Activated naive CD4-positive, alpha-beta T cell treated with anti-CD3 and anti-CD28 coated beads for 36 hours (primary cell): ENCODE measurements around the gene MED25. TPM values are rescaled to one million over a fixed set of nuclear protein-coding genes. Genes with fewer than 3 reads are reported as not detected.

ENCODE experiments used
- CTCF ChIA-PET: fragments of 350-600 bp; sonication (Branson Sonifier 250); formaldehyde crosslinking; loops from one replicate; lab custom pipeline; 2021; ENCODE audit warnings: antibody characterized with exemption; lab: Charles Lee
- DNase-seq: peaks from one replicate; pipeline ENCODE4 v3.0.0-alpha.2; 2020
- H3K27ac Mint-ChIP-seq: one replicate; pipeline ENCODE4 v1.8.0; 2021; ENCODE audit warnings: mild to moderate bottlenecking, mixed read lengths
- H3K27me3 Mint-ChIP-seq: one replicate; pipeline ENCODE4 v1.8.0; 2021; ENCODE audit warnings: low read depth, mixed read lengths
- H3K36me3 Mint-ChIP-seq: one replicate; pipeline ENCODE4 v1.8.0; 2021; ENCODE audit warnings: low read depth, mixed read lengths
- H3K4me1 Mint-ChIP-seq: one replicate; pipeline ENCODE4 v1.8.0; 2021; ENCODE audit warnings: low read depth, mixed read lengths
- H3K4me3 Mint-ChIP-seq: one replicate; pipeline ENCODE4 v1.8.0; 2021; ENCODE audit warnings: mild to moderate bottlenecking, moderate library complexity, mixed read lengths
- H3K9me3 Mint-ChIP-seq: one replicate; pipeline ENCODE4 v1.8.0; 2021; ENCODE audit warnings: mixed read lengths
- intact Hi-C: fragments of 100-400 bp; cut with micrococcal nuclease; formaldehyde crosslinking; loops from one replicate; pipeline ENCODE4 v1.15.1; 2023
- total RNA-seq, 2 experiments: library from RNA; stranded (reverse); gene quantifications; one replicate each; pipeline ENCODE4 v1.2.3, GENCODE V29; 2021

Gene MED25
- total RNA-seq, 2 experiments from 2014 or later: 32.4 to 39.2 TPM

GRCh38 chr19:49875857-49876421, 57.9 kb downstream of the MED25 start:
- CTCF ChIA-PET: interaction anchor here (1.3 kb wide), 1 partner anchor 14 kb away, joined by 3 read pairs; no protein-coding TSS in a partner anchor
- peak; percentile 61 for DNase-seq
- no peak overlapping the region for H3K4me3 Mint-ChIP-seq
- no peaks in the 10 kb centered on the region for H3K9me3 Mint-ChIP-seq
- H3K36me3 Mint-ChIP-seq: peaks cover 11% of the 10 kb centered on the region
- no peaks in the 10 kb centered on the region for H3K27me3 Mint-ChIP-seq
- intact Hi-C loops: loop anchor here (1.0 to 10.0 kb wide), 5 partner anchors 199 to 541 kb away; partner anchors contain the start of genes BCL2L12, CD37, IRF3 and PRMT1
- no peak overlapping the region for H3K27ac Mint-ChIP-seq
- peaks cover 34% of the 10 kb centered on the region for H3K4me1 Mint-ChIP-seq

- Mint-ChIP-seq H3K4me1 (peaks cover 34% of the 10 kb centered on the region), H3K36me3 (peaks cover 13% of the 10 kb centered on the region), H3K27me3 (no peaks in the 10 kb centered on the region), H3K9me3 (no peaks in the 10 kb centered on the region), H3K27ac (no peak overlapping the region), H3K4me3 (no peak overlapping the region)
- intact Hi-C loops: loop anchor here (1.0 to 10.0 kb wide), 13 partner anchors 7 to 542 kb away; partner anchors contain the start of genes ATF5, BCL2L12, CD37 and FUZ
- CTCF ChIA-PET: interaction anchor here (0.6 to 1.3 kb wide), 2 partner anchors 9 to 14 kb away, joined by 3 read pairs; no protein-coding TSS in a partner anchor
- DNase-seq: peak; percentile 98
Measured at GRCh38 chr19:49876422-49877019, 58.4 kb downstream of the MED25 start.

GRCh38 chr19:49877020-49877878, 59.2 kb downstream of the MED25 start, which contains the start of the genes AKT1S1 and TBC1D17:
Gene AKT1S1 (minus strand): TSS chr19:49877355. CDS start chr19:49873295, 4,060 bp downstream.
Gene TBC1D17 (plus strand): TSS chr19:49877702. CDS start chr19:49877724, 22 bp downstream.
- intact Hi-C loops: loop anchor here (1.0 to 10.0 kb wide), 12 partner anchors 8 to 542 kb away; partner anchors contain the start of genes ATF5, CD37, FUZ and NUP62
- H3K9me3 Mint-ChIP-seq: no peaks in the 10 kb centered on the region
- CTCF ChIA-PET: interaction anchor here (0.6 kb wide), 2 partner anchors 9 to 256 kb away, joined by 3 read pairs; no protein-coding TSS in a partner anchor
- peaks cover 28% of the 10 kb centered on the region for H3K4me1 Mint-ChIP-seq
- H3K27ac Mint-ChIP-seq: no peak within 1 kb of the TSS
- H3K27me3 Mint-ChIP-seq: no peaks in the 10 kb centered on the region
- peak; percentile 99 for DNase-seq
- no peak within 1 kb of the TSS for H3K4me3 Mint-ChIP-seq
- peaks cover 13% of the 10 kb centered on the region for H3K36me3 Mint-ChIP-seq

GRCh38 chr19:49877879-49878743, 60.0 kb downstream of the MED25 start:
- Mint-ChIP-seq H3K27ac (no peak overlapping the region), H3K36me3 (peaks cover 15% of the 10 kb centered on the region), H3K4me3 (no peak overlapping the region), H3K9me3 (no peaks in the 10 kb centered on the region), H3K4me1 (peaks cover 28% of the 10 kb centered on the region), H3K27me3 (no peaks in the 10 kb centered on the region)
- CTCF ChIA-PET: no interaction called here
- intact Hi-C loops: loop anchor here (1.0 to 10.0 kb wide), 12 partner anchors 9 to 543 kb away; partner anchors contain the start of genes ATF5, CD37, FUZ and NUP62
- DNase-seq: peak; percentile 99

GRCh38 chr19:49878744-49879070, 60.6 kb downstream of the MED25 start:
- CTCF ChIA-PET: interaction anchor here (2.7 kb wide), 1 partner anchor 12 kb away, joined by 7 read pairs; no protein-coding TSS in a partner anchor
- no peak overlapping the region for H3K4me3 Mint-ChIP-seq
- intact Hi-C loops: loop anchor here (10.0 kb wide), 1 partner anchor 544 kb away; the partner anchor contains the start of gene CD37
- no peaks in the 10 kb centered on the region for H3K27me3 Mint-ChIP-seq
- H3K27ac Mint-ChIP-seq: no peak overlapping the region
- peaks cover 28% of the 10 kb centered on the region for H3K4me1 Mint-ChIP-seq
- H3K36me3 Mint-ChIP-seq: peaks cover 21% of the 10 kb centered on the region
- no peaks in the 10 kb centered on the region for H3K9me3 Mint-ChIP-seq
- no peak for DNase-seq

- peaks cover 23% of the 10 kb centered on the region for H3K36me3 Mint-ChIP-seq
- H3K9me3 Mint-ChIP-seq: no peaks in the 10 kb centered on the region
- H3K4me1 Mint-ChIP-seq: peaks cover 25% of the 10 kb centered on the region
- no peak overlapping the region for H3K4me3 Mint-ChIP-seq
- intact Hi-C loops: loop anchor here (10.0 kb wide), 1 partner anchor 545 kb away; the partner anchor contains the start of gene CD37
- no peak for DNase-seq
- no peak overlapping the region for H3K27ac Mint-ChIP-seq
- CTCF ChIA-PET: interaction anchor here (2.7 kb wide), 1 partner anchor 11 kb away, joined by 7 read pairs; no protein-coding TSS in a partner anchor
- no peaks in the 10 kb centered on the region for H3K27me3 Mint-ChIP-seq
Measured at GRCh38 chr19:49879243-49879963, 61.3 kb downstream of the MED25 start.

GRCh38 chr19:49880162-49880869, 62.2 kb downstream of the MED25 start:
- Mint-ChIP-seq H3K4me1 (peaks cover 19% of the 10 kb centered on the region), H3K4me3 (no peak overlapping the region), H3K27me3 (no peaks in the 10 kb centered on the region), H3K9me3 (no peaks in the 10 kb centered on the region), H3K36me3 (peaks cover 31% of the 10 kb centered on the region), H3K27ac (no peak overlapping the region)
- DNase-seq: no peak
- intact Hi-C loops: no loop called here
- CTCF ChIA-PET: interaction anchor here (2.7 kb wide), 1 partner anchor 10 kb away, joined by 7 read pairs; no protein-coding TSS in a partner anchor

- Mint-ChIP-seq H3K9me3 (no peaks in the 10 kb centered on the region), H3K4me1 (peaks cover 17% of the 10 kb centered on the region), H3K27me3 (no peaks in the 10 kb centered on the region), H3K4me3 (no peak overlapping the region), H3K27ac (no peak overlapping the region), H3K36me3 (peaks cover 31% of the 10 kb centered on the region)
- no peak for DNase-seq
- CTCF ChIA-PET: interaction anchor here (2.7 kb wide), 1 partner anchor 9 kb away, joined by 7 read pairs; no protein-coding TSS in a partner anchor
- intact Hi-C loops: no loop called here
Measured at GRCh38 chr19:49881186-49881585, 63.1 kb downstream of the MED25 start.

- DNase-seq: no peak
- Mint-ChIP-seq H3K9me3 (no peaks in the 10 kb centered on the region), H3K4me3 (no peak overlapping the region), H3K36me3 (peaks cover 33% of the 10 kb centered on the region), H3K27ac (no peak overlapping the region), H3K4me1 (peaks cover 18% of the 10 kb centered on the region), H3K27me3 (no peaks in the 10 kb centered on the region)
- intact Hi-C loops: no loop called here
- CTCF ChIA-PET: interaction anchor here (0.7 kb wide), 2 partner anchors 8 to 38 kb away, joined by 3 read pairs; no protein-coding TSS in a partner anchor
Measured at GRCh38 chr19:49881672-49882394, 63.7 kb downstream of the MED25 start.

GRCh38 chr19:49882643-49883042, 64.6 kb downstream of the MED25 start:
- no peak overlapping the region for H3K27ac Mint-ChIP-seq
- no peak for DNase-seq
- CTCF ChIA-PET: no interaction called here
- H3K4me1 Mint-ChIP-seq: peaks cover 18% of the 10 kb centered on the region
- intact Hi-C loops: no loop called here
- H3K36me3 Mint-ChIP-seq: peaks cover 33% of the 10 kb centered on the region
- no peaks in the 10 kb centered on the region for H3K27me3 Mint-ChIP-seq
- no peaks in the 10 kb centered on the region for H3K9me3 Mint-ChIP-seq
- H3K4me3 Mint-ChIP-seq: no peak overlapping the region
